Pancreas (tissue), 10 donors: ENCODE results near the gene ASAP2. TPM values are rescaled to one million over a fixed set of nuclear protein-coding genes. Genes with fewer than 3 reads are reported as not detected.
A peak's percentile ranks its signal among the peaks of the same experiment; 100 is the strongest.

ENCODE experiments used
- ATAC-seq, 4 donors: fragments of 200-7000 bp; cut with Tn5 transposase; one replicate each; pipeline versions ENCODE4 v1.8.0 to v1.9.1; 2020; ENCODE audit warnings: mild to moderate bottlenecking in 4 of 4, moderate library complexity in 4 of 4
- DNase-seq, 6 donors: peaks; one replicate each; pipeline ENCODE4 v3.0.0-alpha.2; 2020
- FAIRE-seq: peaks from 2 replicates; lab custom pipeline; 2012; peaks lifted over from hg19 to GRCh38; lab: Jason Lieb, UNC
- H3K27ac ChIP-seq, 4 donors: fragments of 200-600 bp; sonication (generic); 1 replicate in 3 of 4; 2 replicates in 1 of 4; pipeline versions ENCODE4 v1.5.0 to v1.8.0; 2020
- H3K27me3 ChIP-seq, 4 donors: fragments of 200-600 bp; one replicate each; pipeline ENCODE4 v1.8.0; 2021
- H3K36me3 ChIP-seq, 3 donors: fragments of 200-600 bp; sonication (generic) in 1 of 3; one replicate each; pipeline versions ENCODE4 v1.5.0 to v1.8.0; 2020 to 2021
- H3K4me1 ChIP-seq, 3 donors: fragments of 200-600 bp; one replicate each; pipeline ENCODE4 v1.8.0; 2021
- H3K4me3 ChIP-seq, 4 donors: fragments of 200-600 bp; sonication (generic) in 2 of 4; one replicate each; pipeline versions ENCODE4 v1.5.0 to v1.8.0; 2020 to 2021
- H3K9me3 ChIP-seq, 4 donors: fragments of 200-600 bp; one replicate each; pipeline ENCODE4 v1.8.0; 2021
- CTCF ChIP-seq, 4 donors: fragments of 200-600 bp; sonication (generic) in 3 of 4; IDR thresholded peaks; one replicate each; pipeline versions ENCODE4 v1.5.0 to v1.8.0; 2021; ENCODE audit warnings: antibody characterized with exemption in 4 of 4
- WGBS, 2 donors: extraction: QIAGEN DNeasy Blood & Tissue Kit; methylation state at CpG; one replicate each; pipeline ENCODE4 v1.1.7; 2013; 5-methylcytosine and 5-hydroxymethylcytosine counted together
- intact Hi-C, 3 donors: fragments of 100-400 bp; cut with DNase I; formaldehyde crosslinking; loops; one replicate each; pipeline versions ENCODE4 v1.11.1 to v1.14.2; 2022
- polyA plus RNA-seq, 2 donors: library from polyadenylated mRNA; stranded (reverse); fragments of 200-250 nt; gene quantifications; one replicate each; pipeline ENCODE4 v1.2.3, GENCODE V29; 2013
- total RNA-seq, 6 donors: library from RNA; stranded (reverse); fragmentation: NEBNext Ultra II Directional in 4 of 6; extraction: Animal tissue kit (Norgen Biotek cat#: 25700) in 4 of 6; gene quantifications; one replicate each; pipeline versions ENCODE4 v1.2.1 to v1.2.4, GENCODE V29; 2021 to 2023
- donor health status: healthy with polysubstance abuse.
- donor health status: DM: no; HTN: no; CAD: no; lungs with moderate emphysema.
- donor health status: DM: no; HTN: no; CAD: no.
- donor health status: control.
- donor health status: control.
- donor health status: Bipolar disorder and iron deficiency.
- donor health status: DM: yes; HTN: yes; CAD: no.
- donor health status: DM: no; HTN: no; CAD: no.
- donor health status: DM: no; HTN: no; CAD: no.
- donor health status: DM: yes; HTN: yes; CAD: no.

The ASAP2 gene
- total and polyA plus RNA-seq, 8 donors: 5.8 to 17.7 (median 7.3) TPM

- FAIRE-seq (no peak), ATAC-seq (no peak), DNase-seq (no peak)
- Histone ChIP-seq H3K27ac (no peak overlapping the region), H3K4me1 (no peaks in the 10 kb centered on the region), H3K27me3 (no peaks in the 10 kb centered on the region), H3K9me3 (no peaks in the 10 kb centered on the region), H3K36me3 (no peaks in the 10 kb centered on the region), H3K4me3 (no peak overlapping the region)
- 90 to 93% methylated on average over 9 of the region's 9 CpGs for WGBS, 2 donors
- intact Hi-C loops: no loop called here
- TF ChIP-seq CTCF (IDR thresholded peaks at IDR 0.05): no peak
Measured at GRCh38 chr2:9276901-9277451, 70.4 kb downstream of the ASAP2 start.

GRCh38 chr2:9278439-9278838 is 71.8 kb downstream of the ASAP2 start:
- ATAC-seq (no peak), DNase-seq (no peak), FAIRE-seq (no peak)
- Histone ChIP-seq H3K4me3 (no peak overlapping the region), H3K4me1 (no peaks in the 10 kb centered on the region), H3K9me3 (no peaks in the 10 kb centered on the region), H3K27ac (no peak overlapping the region), H3K27me3 (no peaks in the 10 kb centered on the region), H3K36me3 (no peaks in the 10 kb centered on the region)
- intact Hi-C loops: no loop called here
- no peak for TF ChIP-seq CTCF (IDR thresholded peaks at IDR 0.05)
- WGBS, 2 donors: 88 to 92% methylated on average over 7 of the region's 7 CpGs

GRCh38 chr2:9279426-9279825 is 72.8 kb downstream of the ASAP2 start:
- FAIRE-seq (no peak), DNase-seq (no peak), ATAC-seq (no peak)
- TF ChIP-seq CTCF (IDR thresholded peaks at IDR 0.05): no peak
- H3K9me3 ChIP-seq: no peaks in the 10 kb centered on the region
- intact Hi-C loops: no loop called here
- 86 to 87% methylated on average over 10 of the region's 10 CpGs for WGBS, 2 donors
- H3K4me3 ChIP-seq: no peak overlapping the region
- H3K27ac ChIP-seq: no peak overlapping the region
- no peaks in the 10 kb centered on the region for H3K27me3 ChIP-seq
- H3K4me1 ChIP-seq: no peaks in the 10 kb centered on the region
- no peaks in the 10 kb centered on the region for H3K36me3 ChIP-seq

GRCh38 chr2:9280224-9280623 is 73.6 kb downstream of the ASAP2 start:
- DNase-seq (no peak), ATAC-seq (no peak), FAIRE-seq (no peak)
- no peak overlapping the region for H3K27ac ChIP-seq
- H3K9me3 ChIP-seq: no peaks in the 10 kb centered on the region
- TF ChIP-seq CTCF (IDR thresholded peaks at IDR 0.05): no peak
- no peaks in the 10 kb centered on the region for H3K27me3 ChIP-seq
- H3K36me3 ChIP-seq: no peaks in the 10 kb centered on the region
- WGBS, 2 donors: 75 to 80% methylated on average over 8 of the region's 8 CpGs
- H3K4me1 ChIP-seq: no peaks in the 10 kb centered on the region
- H3K4me3 ChIP-seq: no peak overlapping the region
- intact Hi-C loops: no loop called here

GRCh38 chr2:9281145-9281544 is 74.5 kb downstream of the ASAP2 start:
- Histone ChIP-seq H3K4me3 (no peak overlapping the region), H3K27ac (no peak overlapping the region), H3K36me3 (no peaks in the 10 kb centered on the region), H3K9me3 (no peaks in the 10 kb centered on the region), H3K4me1 (no peaks in the 10 kb centered on the region), H3K27me3 (no peaks in the 10 kb centered on the region)
- 54 to 60% methylated on average over 7 of the region's 7 CpGs for WGBS, 2 donors
- no peak for FAIRE-seq
- no peak for DNase-seq
- intact Hi-C loops: no loop called here
- ATAC-seq: peak in 2 of 4 donors; percentile 58 to 70
- TF ChIP-seq CTCF (IDR thresholded peaks at IDR 0.05): no peak
